Measurements from ENCODE around the gene JARID2. TPM values are rescaled to one million over a fixed set of nuclear protein-coding genes. Genes with fewer than 3 reads are reported as not detected.

Gene JARID2
- total RNA-seq, 1 donor from 2014 or later, result 24.2 TPM

- TF ChIP-seq, protein P1, sequence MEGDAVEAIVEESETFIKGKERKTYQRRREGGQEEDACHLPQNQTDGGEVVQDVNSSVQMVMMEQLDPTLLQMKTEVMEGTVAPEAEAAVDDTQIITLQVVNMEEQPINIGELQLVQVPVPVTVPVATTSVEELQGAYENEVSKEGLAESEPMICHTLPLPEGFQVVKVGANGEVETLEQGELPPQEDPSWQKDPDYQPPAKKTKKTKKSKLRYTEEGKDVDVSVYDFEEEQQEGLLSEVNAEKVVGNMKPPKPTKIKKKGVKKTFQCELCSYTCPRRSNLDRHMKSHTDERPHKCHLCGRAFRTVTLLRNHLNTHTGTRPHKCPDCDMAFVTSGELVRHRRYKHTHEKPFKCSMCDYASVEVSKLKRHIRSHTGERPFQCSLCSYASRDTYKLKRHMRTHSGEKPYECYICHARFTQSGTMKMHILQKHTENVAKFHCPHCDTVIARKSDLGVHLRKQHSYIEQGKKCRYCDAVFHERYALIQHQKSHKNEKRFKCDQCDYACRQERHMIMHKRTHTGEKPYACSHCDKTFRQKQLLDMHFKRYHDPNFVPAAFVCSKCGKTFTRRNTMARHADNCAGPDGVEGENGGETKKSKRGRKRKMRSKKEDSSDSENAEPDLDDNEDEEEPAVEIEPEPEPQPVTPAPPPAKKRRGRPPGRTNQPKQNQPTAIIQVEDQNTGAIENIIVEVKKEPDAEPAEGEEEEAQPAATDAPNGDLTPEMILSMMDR (IDR thresholded peaks at IDR 0.05; ENCODE audit: insufficient read depth, low read depth, low read length), result no peak
- TF ChIP-seq EZH2 (IDR thresholded peaks at IDR 0.05; ENCODE audit: insufficient read depth, low read length), result no peak
- Histone ChIP-seq H3K27ac (ENCODE audit: low read depth, low read length) (no peak overlapping the region), H3K4me1 (ENCODE audit: insufficient read depth, low read length) (peaks cover 19% of the 10 kb centered on the region), H3K9ac (ENCODE audit: low read length) (no peak overlapping the region), H3K4me2 (ENCODE audit: low read length) (no peak overlapping the region), H4K20me1 (ENCODE audit: insufficient read depth, low read length) (peaks cover 85% of the 10 kb centered on the region), H3K4me3 (ENCODE audit: insufficient read depth, low read depth, low read length) (no peak overlapping the region), H3K27me3 (ENCODE audit: insufficient read depth, low read length) (no peaks in the 10 kb centered on the region), H3K9me3 (ENCODE audit: insufficient read depth, low read depth, low read length) (no peaks in the 10 kb centered on the region), H3K79me2 (ENCODE audit: insufficient read depth, low read length) (peaks cover 13% of the 10 kb centered on the region), H2AFZ (ENCODE audit: low read depth, low read length) (no peak overlapping the region), H3K36me3 (ENCODE audit: insufficient read depth, low read length) (peaks cover 6% of the 10 kb centered on the region)
- peaks cover 20% of the 10 kb centered on the region for H3K4me1 Mint-ChIP-seq (ENCODE audit: low read depth, unreplicated experiment)
- no peak overlapping the region for H3K4me3 Mint-ChIP-seq (ENCODE audit: unreplicated experiment)
- FAIRE-seq, result no peak
- no peaks in the 10 kb centered on the region for H3K9me3 Mint-ChIP-seq (ENCODE audit: unreplicated experiment)
- H3K27ac Mint-ChIP-seq (ENCODE audit: unreplicated experiment), result no peak overlapping the region
- no peak for DNase-seq (ENCODE audit: low read depth)
- H3K36me3 Mint-ChIP-seq (ENCODE audit: low read depth, unreplicated experiment), result peaks cover 33% of the 10 kb centered on the region
- no peaks in the 10 kb centered on the region for H3K27me3 Mint-ChIP-seq (ENCODE audit: low read depth, unreplicated experiment)
Observed at GRCh38 chr6:15499591-15499990, 253.7 kb downstream of the JARID2 start.

DNA sequence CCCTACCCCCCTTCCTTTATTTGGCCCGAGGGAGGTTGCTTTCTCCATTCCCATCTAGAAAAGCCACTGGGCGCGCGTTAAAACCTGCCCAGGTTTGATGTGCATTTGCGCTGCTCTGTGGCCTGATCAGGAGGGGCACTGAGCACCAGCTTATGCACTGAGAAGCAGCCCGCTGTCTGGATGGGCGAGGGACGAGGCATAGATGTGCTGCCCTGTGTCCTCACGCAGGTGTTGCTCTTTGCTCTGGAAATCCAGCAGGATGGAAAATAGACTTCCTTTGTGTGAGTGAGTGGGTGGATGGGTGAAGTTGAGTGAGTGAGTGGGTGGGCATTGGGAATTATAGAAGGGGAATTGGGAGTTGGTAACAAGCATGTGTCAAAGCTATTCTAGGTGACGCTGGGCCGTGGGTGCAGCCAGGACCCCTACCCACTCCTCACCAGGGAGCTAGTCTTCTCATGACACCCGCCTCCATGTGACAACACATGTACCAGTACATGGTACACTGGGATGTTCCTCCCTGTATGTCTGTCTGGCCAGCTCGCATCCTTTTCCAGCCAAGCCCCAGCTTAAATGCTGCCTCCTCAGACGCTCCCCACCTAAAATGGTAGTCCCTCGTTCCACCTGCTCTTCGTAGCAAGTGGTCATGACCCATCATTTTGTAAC, 254.3 kb downstream of the JARID2 start:
- Histone ChIP-seq H3K4me1 (ENCODE audit: insufficient read depth, low read length) (peaks cover 25% of the 10 kb centered on the region), H3K9ac (ENCODE audit: low read length) (no peak overlapping the region), H3K4me3 (ENCODE audit: insufficient read depth, low read depth, low read length) (no peak overlapping the region), H4K20me1 (ENCODE audit: insufficient read depth, low read length) (peaks cover 82% of the 10 kb centered on the region), H3K27me3 (ENCODE audit: insufficient read depth, low read length) (no peaks in the 10 kb centered on the region), H2AFZ (ENCODE audit: low read depth, low read length) (no peak overlapping the region), H3K9me3 (ENCODE audit: insufficient read depth, low read depth, low read length) (no peaks in the 10 kb centered on the region), H3K4me2 (ENCODE audit: low read length) (no peak overlapping the region), H3K36me3 (ENCODE audit: insufficient read depth, low read length) (peaks cover 6% of the 10 kb centered on the region), H3K79me2 (ENCODE audit: insufficient read depth, low read length) (peaks cover 8% of the 10 kb centered on the region), H3K27ac (ENCODE audit: low read depth, low read length) (no peak overlapping the region)
- no peak overlapping the region for H3K27ac Mint-ChIP-seq (ENCODE audit: unreplicated experiment)
- no peaks in the 10 kb centered on the region for H3K9me3 Mint-ChIP-seq (ENCODE audit: unreplicated experiment)
- peaks cover 35% of the 10 kb centered on the region for H3K36me3 Mint-ChIP-seq (ENCODE audit: low read depth, unreplicated experiment)
- no peaks in the 10 kb centered on the region for H3K27me3 Mint-ChIP-seq (ENCODE audit: low read depth, unreplicated experiment)
- DNase-seq (ENCODE audit: low read depth), result no peak
- H3K4me1 Mint-ChIP-seq (ENCODE audit: low read depth, unreplicated experiment), result peaks cover 25% of the 10 kb centered on the region
- FAIRE-seq, result no peak
- no peak overlapping the region for H3K4me3 Mint-ChIP-seq (ENCODE audit: unreplicated experiment)
- no peak for TF ChIP-seq EZH2 (IDR thresholded peaks at IDR 0.05; ENCODE audit: insufficient read depth, low read length)
- TF ChIP-seq, protein P1 (IDR thresholded peaks at IDR 0.05; ENCODE audit: insufficient read depth, low read depth, low read length), result no peak
